SK-N-MC (cell line): ENCODE results near the gene DEPP1.

Experiments used
- EZH2 ChIP-seq: fragments of 200-600 bp; sonication (generic); IDR thresholded peaks from one replicate; pipeline ENCODE4 v1.6.1; 2017; ENCODE audit warnings: antibody characterized with exemption
- FOXP2 ChIP-seq: optimal IDR thresholded peaks from 2 replicates; pipeline ENCODE3; 2011; ENCODE audit warnings: mild to moderate bottlenecking, moderate library complexity; ENCODE audit not compliant: insufficient read depth; ENCODE audit errors: extremely low read length, control extremely low read depth
- POLR2AphosphoS5 ChIP-seq: IDR thresholded peaks from 2 replicates; pipeline ENCODE4 v1.6.1; 2012; ENCODE audit warnings: mild to moderate bottlenecking, low read depth, low read length, borderline replicate concordance

GRCh38 chr10:44961230-44961571 lies 17.4 kb downstream of the DEPP1 start:
- TF ChIP-seq POLR2AphosphoS5 (no peak), EZH2 (no peak), FOXP2 (no peak)
